ENCODE measurements around the gene LAPTM5.

- TF ChIP-seq TAF1 (IDR thresholded peaks at IDR 0.05; ENCODE audit: borderline replicate concordance, low read depth, low read length): no peak
- no peak for TF ChIP-seq POLR2AphosphoS5 (IDR thresholded peaks at IDR 0.05; ENCODE audit: low read depth, low read length)
- TF ChIP-seq POLR2A (IDR thresholded peaks at IDR 0.05; ENCODE audit: low read depth, low read length): no peak
Measured at GRCh38 chr1:30692948-30693301, 64.6 kb downstream of the LAPTM5 start.
